ENCODE results near the gene TFB1M. TPM values are rescaled to one million over a fixed set of nuclear protein-coding genes. Genes with fewer than 3 reads are reported as not detected.
A peak's percentile ranks its signal among the peaks of the same experiment; 100 is the strongest.

The TFB1M gene
- total RNA-seq, 2 donors from 2014 or later, result 38.8 to 43.0 TPM

DNA sequence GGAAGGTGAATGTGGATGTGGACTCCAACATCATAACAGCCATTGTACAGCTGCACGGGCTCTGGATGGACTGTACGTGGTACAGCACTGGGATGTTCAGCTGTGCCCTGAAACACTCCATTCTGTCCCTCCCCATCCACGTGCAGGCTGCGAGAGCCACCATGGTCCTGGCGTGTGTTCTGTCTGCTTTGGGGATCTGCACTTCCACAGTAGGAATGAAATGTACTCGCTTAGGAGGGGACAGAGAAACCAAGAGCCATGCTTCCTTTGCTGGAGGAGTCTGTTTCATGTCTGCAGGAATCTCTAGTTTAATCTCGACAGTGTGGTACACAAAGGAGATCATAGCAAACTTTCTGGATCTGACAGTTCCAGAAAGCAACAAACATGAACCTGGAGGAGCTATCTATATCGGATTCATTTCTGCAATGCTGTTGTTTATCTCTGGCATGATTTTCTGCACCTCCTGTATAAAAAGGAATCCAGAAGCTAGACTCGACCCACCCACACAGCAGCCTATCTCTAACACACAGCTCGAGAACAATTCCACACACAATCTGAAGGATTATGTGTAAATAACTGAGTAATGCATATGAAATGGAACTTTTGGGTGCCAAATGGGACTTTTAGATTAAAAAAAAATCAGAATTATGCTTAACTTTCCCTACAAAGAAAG, 38.3 kb downstream of the TFB1M start:
- Mint-ChIP-seq H3K27ac (peak overlapping the region; percentile 45), H3K27me3 (ENCODE audit: insufficient read depth) (no peaks in the 10 kb centered on the region), H3K9me3 (no peaks in the 10 kb centered on the region), H3K36me3 (ENCODE audit: low read depth) (peaks cover 30% of the 10 kb centered on the region), H3K4me3 (no peak overlapping the region), H3K4me1 (peaks cover 11% of the 10 kb centered on the region)
- H3K9ac ChIP-seq (ENCODE audit: extremely low read depth, low read length, poor library complexity, severe bottlenecking), result no peak overlapping the region
- no peak overlapping the region for H3K27ac ChIP-seq (ENCODE audit: low read depth, low read length)
- DNase-seq, result no peak
- TF ChIP-seq, protein P1, sequence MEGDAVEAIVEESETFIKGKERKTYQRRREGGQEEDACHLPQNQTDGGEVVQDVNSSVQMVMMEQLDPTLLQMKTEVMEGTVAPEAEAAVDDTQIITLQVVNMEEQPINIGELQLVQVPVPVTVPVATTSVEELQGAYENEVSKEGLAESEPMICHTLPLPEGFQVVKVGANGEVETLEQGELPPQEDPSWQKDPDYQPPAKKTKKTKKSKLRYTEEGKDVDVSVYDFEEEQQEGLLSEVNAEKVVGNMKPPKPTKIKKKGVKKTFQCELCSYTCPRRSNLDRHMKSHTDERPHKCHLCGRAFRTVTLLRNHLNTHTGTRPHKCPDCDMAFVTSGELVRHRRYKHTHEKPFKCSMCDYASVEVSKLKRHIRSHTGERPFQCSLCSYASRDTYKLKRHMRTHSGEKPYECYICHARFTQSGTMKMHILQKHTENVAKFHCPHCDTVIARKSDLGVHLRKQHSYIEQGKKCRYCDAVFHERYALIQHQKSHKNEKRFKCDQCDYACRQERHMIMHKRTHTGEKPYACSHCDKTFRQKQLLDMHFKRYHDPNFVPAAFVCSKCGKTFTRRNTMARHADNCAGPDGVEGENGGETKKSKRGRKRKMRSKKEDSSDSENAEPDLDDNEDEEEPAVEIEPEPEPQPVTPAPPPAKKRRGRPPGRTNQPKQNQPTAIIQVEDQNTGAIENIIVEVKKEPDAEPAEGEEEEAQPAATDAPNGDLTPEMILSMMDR (conservative IDR thresholded peaks at IDR 0.05), result no peak
- H3K27me3 ChIP-seq (ENCODE audit: control insufficient read depth, insufficient read depth, low read length, poor library complexity, severe bottlenecking), result no peaks in the 10 kb centered on the region
- no peak overlapping the region for H3K4me3 ChIP-seq (ENCODE audit: low read length)
- 84 to 94% methylated on average over 3 to 8 of the region's 10 CpGs for WGBS, 2 experiments (ENCODE audit: insufficient coverage in 1 of 2, insufficient read length in 1 of 2)
- H3K9me3 ChIP-seq (ENCODE audit: control insufficient read depth, low read length), result no peaks in the 10 kb centered on the region
- H3K4me1 ChIP-seq (ENCODE audit: control insufficient read depth, insufficient read depth, low read length), result peaks cover 2% of the 10 kb centered on the region
- H3K36me3 ChIP-seq (ENCODE audit: control insufficient read depth, insufficient read depth, low read length), result peaks cover 82% of the 10 kb centered on the region

DNA sequence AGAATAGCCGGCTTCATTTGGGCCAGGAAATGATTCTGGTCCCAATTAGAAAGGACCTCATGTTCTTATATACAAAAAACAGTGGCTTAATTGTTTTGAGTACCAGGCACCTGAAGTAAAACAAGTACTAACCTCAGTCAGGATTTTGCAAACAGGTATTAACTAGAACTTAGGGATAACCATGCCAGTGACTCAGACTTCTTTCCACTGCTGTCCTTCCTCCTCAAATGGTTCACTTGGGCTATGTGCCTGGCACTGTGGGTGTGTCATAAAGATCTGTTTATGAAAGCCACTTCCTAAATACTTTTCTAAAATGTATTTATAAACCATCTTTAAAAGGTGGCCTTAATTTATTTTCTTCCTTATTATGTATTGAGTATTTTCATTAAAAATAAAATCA, 39.8 kb downstream of the TFB1M start:
- 100% methylated on average over 1 of the region's 1 CpG; no CpG with 5 or more reads in 1 of the 2 experiments for WGBS, 2 experiments (ENCODE audit: insufficient coverage in 1 of 2, insufficient read length in 1 of 2)
- peaks cover 5% of the 10 kb centered on the region for H3K4me1 ChIP-seq (ENCODE audit: control insufficient read depth, insufficient read depth, low read length)
- Mint-ChIP-seq H3K27ac (no peak overlapping the region), H3K4me1 (peaks cover 19% of the 10 kb centered on the region), H3K4me3 (no peak overlapping the region), H3K9me3 (no peaks in the 10 kb centered on the region), H3K27me3 (ENCODE audit: insufficient read depth) (no peaks in the 10 kb centered on the region), H3K36me3 (ENCODE audit: low read depth) (peaks cover 27% of the 10 kb centered on the region)
- no peak overlapping the region for H3K9ac ChIP-seq (ENCODE audit: extremely low read depth, low read length, poor library complexity, severe bottlenecking)
- TF ChIP-seq, protein P1 (conservative IDR thresholded peaks at IDR 0.05), result no peak
- no peaks in the 10 kb centered on the region for H3K27me3 ChIP-seq (ENCODE audit: control insufficient read depth, insufficient read depth, low read length, poor library complexity, severe bottlenecking)
- peaks cover 75% of the 10 kb centered on the region for H3K36me3 ChIP-seq (ENCODE audit: control insufficient read depth, insufficient read depth, low read length)
- no peaks in the 10 kb centered on the region for H3K9me3 ChIP-seq (ENCODE audit: control insufficient read depth, low read length)
- no peak for DNase-seq
- no peak overlapping the region for H3K4me3 ChIP-seq (ENCODE audit: low read length)
- no peak overlapping the region for H3K27ac ChIP-seq (ENCODE audit: low read depth, low read length)

DNA sequence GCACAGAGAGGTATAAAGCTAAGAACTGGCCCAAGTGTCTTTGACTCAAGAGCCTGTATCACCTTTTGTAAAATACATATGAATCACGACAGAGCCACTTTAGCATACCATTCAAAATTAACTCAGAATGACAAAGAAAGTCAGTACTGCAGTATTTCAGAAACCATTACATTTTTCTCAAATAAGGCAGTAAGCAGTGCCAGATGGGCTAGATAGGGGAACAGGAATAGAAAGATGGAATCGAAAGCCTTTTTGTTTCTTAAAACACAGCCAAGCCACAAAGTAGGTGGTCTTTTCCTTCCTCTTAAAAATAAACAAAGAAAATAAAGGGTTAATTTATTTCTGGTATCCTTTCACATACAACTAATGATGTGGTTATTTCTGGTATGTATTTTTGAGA, 40.2 kb downstream of the TFB1M start:
- H3K9ac ChIP-seq (ENCODE audit: extremely low read depth, low read length, poor library complexity, severe bottlenecking), result no peak overlapping the region

More for the DNA sequence above, 40.2 kb downstream of the TFB1M start:
- Mint-ChIP-seq H3K27me3 (ENCODE audit: insufficient read depth) (no peaks in the 10 kb centered on the region), H3K4me3 (no peak overlapping the region), H3K9me3 (no peaks in the 10 kb centered on the region), H3K36me3 (ENCODE audit: low read depth) (peaks cover 24% of the 10 kb centered on the region), H3K27ac (no peak overlapping the region), H3K4me1 (peaks cover 19% of the 10 kb centered on the region)
- H3K9me3 ChIP-seq (ENCODE audit: control insufficient read depth, low read length), result no peaks in the 10 kb centered on the region
- H3K27me3 ChIP-seq (ENCODE audit: control insufficient read depth, insufficient read depth, low read length, poor library complexity, severe bottlenecking), result no peaks in the 10 kb centered on the region
- H3K4me3 ChIP-seq (ENCODE audit: low read length), result no peak overlapping the region
- peaks cover 5% of the 10 kb centered on the region for H3K4me1 ChIP-seq (ENCODE audit: control insufficient read depth, insufficient read depth, low read length)
- no peak overlapping the region for H3K27ac ChIP-seq (ENCODE audit: low read depth, low read length)
- DNase-seq, result no peak
- H3K36me3 ChIP-seq (ENCODE audit: control insufficient read depth, insufficient read depth, low read length), result peaks cover 73% of the 10 kb centered on the region
- WGBS, 2 experiments (ENCODE audit: insufficient coverage in 1 of 2, insufficient read length in 1 of 2), result 66% methylated on average over 2 of the region's 2 CpGs; no CpG with 5 or more reads in 1 of the 2 experiments
- TF ChIP-seq, protein P1 (conservative IDR thresholded peaks at IDR 0.05), result no peak
